Measurements from ENCODE around the gene TMEM50A. TPM values are rescaled to one million over a fixed set of nuclear protein-coding genes. Genes with fewer than 3 reads are reported as not detected.

The TMEM50A gene
- total and polyA plus RNA-seq, 2 of the 13 experiments (the other 11 are each of a cell fraction or from before 2014, with no cell fraction given), result 51.2 to 61.2 TPM

DNA sequence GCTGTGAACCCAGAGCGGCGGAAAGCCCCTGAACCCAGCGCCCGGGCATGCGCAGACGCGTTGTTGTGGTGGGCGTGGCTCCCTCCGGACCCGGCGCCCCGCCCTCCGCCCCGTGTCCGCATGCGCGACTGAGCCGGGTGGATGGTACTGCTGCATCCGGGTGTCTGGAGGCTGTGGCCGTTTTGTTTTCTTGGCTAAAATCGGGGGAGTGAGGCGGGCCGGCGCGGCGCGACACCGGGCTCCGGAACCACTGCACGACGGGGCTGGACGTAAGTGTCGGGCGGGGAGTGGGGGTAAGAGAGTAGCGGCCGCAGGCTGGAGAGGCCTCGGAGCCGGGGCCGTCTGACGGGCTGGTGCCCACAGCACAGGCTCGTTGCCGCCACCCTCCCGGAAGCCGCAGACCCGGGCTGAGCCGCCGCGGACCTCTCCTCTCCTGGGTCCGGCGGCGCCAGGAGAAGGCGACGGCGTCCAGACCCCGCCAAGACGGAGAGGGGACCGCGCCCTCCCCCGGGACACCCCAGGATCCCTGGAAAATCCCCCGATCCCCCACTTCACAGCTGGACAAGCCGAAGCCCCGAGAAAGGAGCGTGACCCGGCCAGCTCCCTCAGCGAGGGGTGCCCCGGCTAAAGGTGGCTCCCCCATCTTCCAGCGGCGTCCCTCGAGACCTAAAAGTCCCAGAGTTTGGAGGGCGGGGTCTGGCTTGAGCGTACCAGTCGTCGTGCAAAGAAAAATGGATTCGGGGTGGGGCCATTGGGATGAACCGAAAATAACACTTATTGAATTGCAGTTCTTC is at the start of gene TMEM50A (continued):
- TF ChIP-seq ZNF234 (CRISPR knock-in tag; conservative IDR thresholded peaks at IDR 0.05), result no peak
- TF ChIP-seq PHF21A (CRISPR knock-in tag; IDR thresholded peaks at IDR 0.05), result peak; percentile 75; the same call in 1 of the 2 replicates
- no peak for TF ChIP-seq TEAD2 (CRISPR knock-in tag; IDR thresholded peaks at IDR 0.05)
- TF ChIP-seq HNF4G (IDR thresholded peaks at IDR 0.05; ENCODE audit: borderline replicate concordance, low read depth, low read length), result 0 out of 2 replicates have a peak, but pooled peaks have one; percentile 9
- no peak for TF ChIP-seq HNF4G (CRISPR knock-in tag; IDR thresholded peaks at IDR 0.05; ENCODE audit: borderline replicate concordance, low read depth)
- TF ChIP-seq ZBTB14 (CRISPR knock-in tag; IDR thresholded peaks at IDR 0.05), result no peak
- TF ChIP-seq ZFAT (CRISPR knock-in tag; conservative IDR thresholded peaks at IDR 0.05), result no peak
- no peak for TF ChIP-seq MLXIP (CRISPR knock-in tag; IDR thresholded peaks at IDR 0.05; ENCODE audit: borderline replicate concordance)
- peak; percentile 76 for TF ChIP-seq MED8 (CRISPR knock-in tag; IDR thresholded peaks at IDR 0.05; ENCODE audit: insufficient replicate concordance)
- TF ChIP-seq ZBTB21 (CRISPR knock-in tag; IDR thresholded peaks at IDR 0.05), result no peak
- TF ChIP-seq NKX3-1 (CRISPR knock-in tag; IDR thresholded peaks at IDR 0.05), result no peak
- TF ChIP-seq ZNF790 (CRISPR knock-in tag; IDR thresholded peaks at IDR 0.05; ENCODE audit: borderline replicate concordance), result 0 out of 2 replicates have a peak, but pooled peaks have one; percentile 62
- no peak for TF ChIP-seq ZNF562 (CRISPR knock-in tag; IDR thresholded peaks at IDR 0.05; ENCODE audit: borderline replicate concordance)
- 0 out of 2 replicates have a peak, but pooled peaks have one; percentile 33 for TF ChIP-seq ZNF713 (CRISPR knock-in tag; IDR thresholded peaks at IDR 0.05)
- TF ChIP-seq FUBP1 (CRISPR knock-in tag; IDR thresholded peaks at IDR 0.05; ENCODE audit: borderline replicate concordance), result no peak
- TF ChIP-seq, protein P1, sequence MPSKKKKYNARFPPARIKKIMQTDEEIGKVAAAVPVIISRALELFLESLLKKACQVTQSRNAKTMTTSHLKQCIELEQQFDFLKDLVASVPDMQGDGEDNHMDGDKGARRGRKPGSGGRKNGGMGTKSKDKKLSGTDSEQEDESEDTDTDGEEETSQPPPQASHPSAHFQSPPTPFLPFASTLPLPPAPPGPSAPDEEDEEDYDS (CRISPR knock-in tag; IDR thresholded peaks at IDR 0.05), result peak; percentile 48; the same call in 1 of the 2 replicates
- no peak for TF ChIP-seq HMG20A (CRISPR knock-in tag; IDR thresholded peaks at IDR 0.05; ENCODE audit: borderline replicate concordance)
- TF ChIP-seq TAF1 (CRISPR knock-in tag; IDR thresholded peaks at IDR 0.05), result peak; percentile 89
- TF ChIP-seq ZNF281 (CRISPR knock-in tag; IDR thresholded peaks at IDR 0.05; ENCODE audit: borderline replicate concordance), result no peak
- TF ChIP-seq ARID2 (CRISPR knock-in tag; IDR thresholded peaks at IDR 0.05; ENCODE audit: borderline replicate concordance), result no peak
